Activated CD4-positive, CD25-positive, alpha-beta regulatory T cell treated with anti-CD3 and anti-CD28 coated beads, Interleukin-2, amount 50 U/mL, for 24 hours (primary cell): ENCODE data around the gene ZNF792.
"Not testable (repeated sequence)": the region's sequence is repeated elsewhere in the genome, so short reads cannot be mapped to it uniquely, and the experiment has no call there.

Source experiments
- ATAC-seq, 2 donors: fragments of 150-1000 bp; cut with Tn5 transposase; one replicate each; pipeline ENCODE4 v1.10.0; 2021; ENCODE audit warnings: mild to moderate bottlenecking in 1 of 2, moderate library complexity in 1 of 2

Gene ZNF792

GRCh38 chr19:34998777-34999497 lies 34.9 kb upstream of the ZNF792 start:
- no peak for ATAC-seq

- not testable (repeated sequence) for ATAC-seq
Observed at GRCh38 chr19:34998224-34998623, 34.2 kb upstream of the ZNF792 start.

GRCh38 chr19:34997071-34997617 lies 33.1 kb upstream of the ZNF792 start:
- no peak for ATAC-seq

GRCh38 chr19:34995551-34995950 lies 31.5 kb upstream of the ZNF792 start:
- ATAC-seq = no peak

- ATAC-seq = no peak
Observed at GRCh38 chr19:34994643-34995541, 30.9 kb upstream of the ZNF792 start.

- no peak for ATAC-seq
Observed at GRCh38 chr19:34994286-34994642, 30.2 kb upstream of the ZNF792 start.

GRCh38 chr19:34992582-34992981 lies 28.6 kb upstream of the ZNF792 start:
- ATAC-seq = not testable (repeated sequence)

- no peak for ATAC-seq
Observed at GRCh38 chr19:34991542-34992333, 27.7 kb upstream of the ZNF792 start.

GRCh38 chr19:34990578-34991192 lies 26.7 kb upstream of the ZNF792 start:
- peak; percentile 28 to 66 for ATAC-seq

- ATAC-seq = peak; percentile 9 to 21
Observed at GRCh38 chr19:34989298-34989697, 25.3 kb upstream of the ZNF792 start.

GRCh38 chr19:34988119-34988518 lies 24.1 kb upstream of the ZNF792 start:
- no peak for ATAC-seq

- no peak for ATAC-seq
Observed at GRCh38 chr19:34985249-34986022, 21.4 kb upstream of the ZNF792 start.

- no peak for ATAC-seq
Observed at GRCh38 chr19:34984287-34984686, 20.3 kb upstream of the ZNF792 start.

GRCh38 chr19:34983786-34984185 lies 19.8 kb upstream of the ZNF792 start:
- no peak for ATAC-seq

GRCh38 chr19:34982275-34982674 lies 18.2 kb upstream of the ZNF792 start:
- ATAC-seq = no peak

- ATAC-seq = no peak
Observed at GRCh38 chr19:34979819-34980640, 16.0 kb upstream of the ZNF792 start.

GRCh38 chr19:34976611-34977010 lies 12.6 kb upstream of the ZNF792 start:
- ATAC-seq = no peak

GRCh38 chr19:34975056-34975455 lies 11.0 kb upstream of the ZNF792 start:
- no peak for ATAC-seq

- ATAC-seq = no peak
Observed at GRCh38 chr19:34974646-34975045, 10.6 kb upstream of the ZNF792 start.

- no peak for ATAC-seq
Observed at GRCh38 chr19:34972163-34972705, 8.2 kb upstream of the ZNF792 start.
